Measurements from ENCODE around the gene GFOD1. TPM values are rescaled to one million over a fixed set of nuclear protein-coding genes. Genes with fewer than 3 reads are reported as not detected.
A peak's percentile ranks its signal among the peaks of the same experiment; 100 is the strongest.

GFOD1 gene
- total and polyA plus RNA-seq, 10 of the 15 experiments (the other 5 are each of a cell fraction or from before 2014, with no cell fraction given) = 6.5 to 41.4 (median 16.0) TPM

DNA sequence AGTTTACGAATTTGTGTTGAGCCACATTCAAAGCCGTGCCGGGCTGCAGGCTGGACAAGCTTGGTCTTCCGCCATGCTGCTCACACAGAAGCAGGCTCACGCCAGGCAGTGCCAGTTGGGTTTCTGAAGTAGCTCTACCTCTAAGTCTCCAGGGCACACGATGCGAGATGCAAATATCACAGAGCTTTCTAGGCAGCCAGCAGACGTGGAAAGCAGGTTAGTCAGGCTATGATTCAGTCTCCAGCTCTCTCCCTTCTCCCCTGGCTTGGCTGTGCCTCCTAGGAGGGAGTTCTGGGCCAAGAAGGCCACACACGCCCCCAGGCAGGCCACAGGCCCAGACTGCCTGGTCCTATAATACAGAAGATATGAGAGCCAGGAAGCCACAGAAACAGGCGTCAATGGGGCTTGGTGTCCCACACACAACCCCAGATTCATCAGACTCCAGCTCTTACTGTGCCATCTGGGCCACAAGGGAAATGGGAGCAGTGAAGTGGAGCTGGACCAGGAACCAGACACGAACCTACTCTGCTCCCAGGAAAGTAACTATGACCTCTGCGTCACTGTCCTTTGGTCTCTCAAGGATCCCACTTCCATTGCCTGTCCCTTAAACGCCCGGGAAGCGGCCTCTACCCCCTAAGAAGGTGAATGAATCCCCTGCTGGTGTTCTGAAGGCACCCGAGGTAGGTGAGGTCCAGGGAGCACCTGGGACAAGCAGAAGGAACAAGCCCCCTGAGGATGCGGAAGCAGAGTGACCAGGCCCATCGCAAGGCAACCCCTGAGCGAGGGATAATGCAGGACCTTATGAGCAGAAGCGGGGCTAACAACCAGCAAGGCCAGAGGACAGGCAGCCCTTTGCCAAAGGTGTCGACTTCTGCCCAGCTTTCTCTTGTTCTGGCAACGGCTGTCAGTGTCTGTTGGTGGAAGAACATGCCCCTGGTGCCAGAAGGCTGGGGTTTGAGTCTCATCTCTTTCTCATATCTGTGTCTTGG, 61.2 kb downstream of the GFOD1 start (continued):
- TF ChIP-seq, protein P1, sequence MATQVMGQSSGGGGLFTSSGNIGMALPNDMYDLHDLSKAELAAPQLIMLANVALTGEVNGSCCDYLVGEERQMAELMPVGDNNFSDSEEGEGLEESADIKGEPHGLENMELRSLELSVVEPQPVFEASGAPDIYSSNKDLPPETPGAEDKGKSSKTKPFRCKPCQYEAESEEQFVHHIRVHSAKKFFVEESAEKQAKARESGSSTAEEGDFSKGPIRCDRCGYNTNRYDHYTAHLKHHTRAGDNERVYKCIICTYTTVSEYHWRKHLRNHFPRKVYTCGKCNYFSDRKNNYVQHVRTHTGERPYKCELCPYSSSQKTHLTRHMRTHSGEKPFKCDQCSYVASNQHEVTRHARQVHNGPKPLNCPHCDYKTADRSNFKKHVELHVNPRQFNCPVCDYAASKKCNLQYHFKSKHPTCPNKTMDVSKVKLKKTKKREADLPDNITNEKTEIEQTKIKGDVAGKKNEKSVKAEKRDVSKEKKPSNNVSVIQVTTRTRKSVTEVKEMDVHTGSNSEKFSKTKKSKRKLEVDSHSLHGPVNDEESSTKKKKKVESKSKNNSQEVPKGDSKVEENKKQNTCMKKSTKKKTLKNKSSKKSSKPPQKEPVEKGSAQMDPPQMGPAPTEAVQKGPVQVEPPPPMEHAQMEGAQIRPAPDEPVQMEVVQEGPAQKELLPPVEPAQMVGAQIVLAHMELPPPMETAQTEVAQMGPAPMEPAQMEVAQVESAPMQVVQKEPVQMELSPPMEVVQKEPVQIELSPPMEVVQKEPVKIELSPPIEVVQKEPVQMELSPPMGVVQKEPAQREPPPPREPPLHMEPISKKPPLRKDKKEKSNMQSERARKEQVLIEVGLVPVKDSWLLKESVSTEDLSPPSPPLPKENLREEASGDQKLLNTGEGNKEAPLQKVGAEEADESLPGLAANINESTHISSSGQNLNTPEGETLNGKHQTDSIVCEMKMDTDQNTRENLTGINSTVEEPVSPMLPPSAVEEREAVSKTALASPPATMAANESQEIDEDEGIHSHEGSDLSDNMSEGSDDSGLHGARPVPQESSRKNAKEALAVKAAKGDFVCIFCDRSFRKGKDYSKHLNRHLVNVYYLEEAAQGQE (IDR thresholded peaks at IDR 0.05; ENCODE audit: low read depth, low read length) = no peak
- TF ChIP-seq, protein P2, sequence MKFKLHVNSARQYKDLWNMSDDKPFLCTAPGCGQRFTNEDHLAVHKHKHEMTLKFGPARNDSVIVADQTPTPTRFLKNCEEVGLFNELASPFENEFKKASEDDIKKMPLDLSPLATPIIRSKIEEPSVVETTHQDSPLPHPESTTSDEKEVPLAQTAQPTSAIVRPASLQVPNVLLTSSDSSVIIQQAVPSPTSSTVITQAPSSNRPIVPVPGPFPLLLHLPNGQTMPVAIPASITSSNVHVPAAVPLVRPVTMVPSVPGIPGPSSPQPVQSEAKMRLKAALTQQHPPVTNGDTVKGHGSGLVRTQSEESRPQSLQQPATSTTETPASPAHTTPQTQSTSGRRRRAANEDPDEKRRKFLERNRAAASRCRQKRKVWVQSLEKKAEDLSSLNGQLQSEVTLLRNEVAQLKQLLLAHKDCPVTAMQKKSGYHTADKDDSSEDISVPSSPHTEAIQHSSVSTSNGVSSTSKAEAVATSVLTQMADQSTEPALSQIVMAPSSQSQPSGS (IDR thresholded peaks at IDR 0.05; ENCODE audit: low read length) = no peak
- TF ChIP-seq, protein P3, sequence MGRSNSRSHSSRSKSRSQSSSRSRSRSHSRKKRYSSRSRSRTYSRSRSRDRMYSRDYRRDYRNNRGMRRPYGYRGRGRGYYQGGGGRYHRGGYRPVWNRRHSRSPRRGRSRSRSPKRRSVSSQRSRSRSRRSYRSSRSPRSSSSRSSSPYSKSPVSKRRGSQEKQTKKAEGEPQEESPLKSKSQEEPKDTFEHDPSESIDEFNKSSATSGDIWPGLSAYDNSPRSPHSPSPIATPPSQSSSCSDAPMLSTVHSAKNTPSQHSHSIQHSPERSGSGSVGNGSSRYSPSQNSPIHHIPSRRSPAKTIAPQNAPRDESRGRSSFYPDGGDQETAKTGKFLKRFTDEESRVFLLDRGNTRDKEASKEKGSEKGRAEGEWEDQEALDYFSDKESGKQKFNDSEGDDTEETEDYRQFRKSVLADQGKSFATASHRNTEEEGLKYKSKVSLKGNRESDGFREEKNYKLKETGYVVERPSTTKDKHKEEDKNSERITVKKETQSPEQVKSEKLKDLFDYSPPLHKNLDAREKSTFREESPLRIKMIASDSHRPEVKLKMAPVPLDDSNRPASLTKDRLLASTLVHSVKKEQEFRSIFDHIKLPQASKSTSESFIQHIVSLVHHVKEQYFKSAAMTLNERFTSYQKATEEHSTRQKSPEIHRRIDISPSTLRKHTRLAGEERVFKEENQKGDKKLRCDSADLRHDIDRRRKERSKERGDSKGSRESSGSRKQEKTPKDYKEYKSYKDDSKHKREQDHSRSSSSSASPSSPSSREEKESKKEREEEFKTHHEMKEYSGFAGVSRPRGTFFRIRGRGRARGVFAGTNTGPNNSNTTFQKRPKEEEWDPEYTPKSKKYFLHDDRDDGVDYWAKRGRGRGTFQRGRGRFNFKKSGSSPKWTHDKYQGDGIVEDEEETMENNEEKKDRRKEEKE (IDR thresholded peaks at IDR 0.05) = no peak
- peak; percentile 70; the same call in 1 of the 2 replicates for TF ChIP-seq POLR2AphosphoS5 (IDR thresholded peaks at IDR 0.05; ENCODE audit: low read length)
- TF ChIP-seq BCL11A (IDR thresholded peaks at IDR 0.05; ENCODE audit: low read depth, low read length) = peak; percentile 41; the same call in 1 of the 2 replicates
- TF ChIP-seq, protein P4, sequence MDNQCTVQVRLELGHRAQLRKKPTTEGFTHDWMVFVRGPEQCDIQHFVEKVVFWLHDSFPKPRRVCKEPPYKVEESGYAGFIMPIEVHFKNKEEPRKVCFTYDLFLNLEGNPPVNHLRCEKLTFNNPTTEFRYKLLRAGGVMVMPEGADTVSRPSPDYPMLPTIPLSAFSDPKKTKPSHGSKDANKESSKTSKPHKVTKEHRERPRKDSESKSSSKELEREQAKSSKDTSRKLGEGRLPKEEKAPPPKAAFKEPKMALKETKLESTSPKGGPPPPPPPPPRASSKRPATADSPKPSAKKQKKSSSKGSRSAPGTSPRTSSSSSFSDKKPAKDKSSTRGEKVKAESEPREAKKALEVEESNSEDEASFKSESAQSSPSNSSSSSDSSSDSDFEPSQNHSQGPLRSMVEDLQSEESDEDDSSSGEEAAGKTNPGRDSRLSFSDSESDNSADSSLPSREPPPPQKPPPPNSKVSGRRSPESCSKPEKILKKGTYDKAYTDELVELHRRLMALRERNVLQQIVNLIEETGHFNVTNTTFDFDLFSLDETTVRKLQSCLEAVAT (IDR thresholded peaks at IDR 0.05) = peak; percentile 91
- TF ChIP-seq, protein P5, sequence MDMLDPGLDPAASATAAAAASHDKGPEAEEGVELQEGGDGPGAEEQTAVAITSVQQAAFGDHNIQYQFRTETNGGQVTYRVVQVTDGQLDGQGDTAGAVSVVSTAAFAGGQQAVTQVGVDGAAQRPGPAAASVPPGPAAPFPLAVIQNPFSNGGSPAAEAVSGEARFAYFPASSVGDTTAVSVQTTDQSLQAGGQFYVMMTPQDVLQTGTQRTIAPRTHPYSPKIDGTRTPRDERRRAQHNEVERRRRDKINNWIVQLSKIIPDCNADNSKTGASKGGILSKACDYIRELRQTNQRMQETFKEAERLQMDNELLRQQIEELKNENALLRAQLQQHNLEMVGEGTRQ (IDR thresholded peaks at IDR 0.05; ENCODE audit: borderline replicate concordance, low read depth, low read length) = no peak
- no peak for TF ChIP-seq NFYA (IDR thresholded peaks at IDR 0.05; ENCODE audit: borderline replicate concordance, low read depth, low read length)
- TF ChIP-seq, protein P6, sequence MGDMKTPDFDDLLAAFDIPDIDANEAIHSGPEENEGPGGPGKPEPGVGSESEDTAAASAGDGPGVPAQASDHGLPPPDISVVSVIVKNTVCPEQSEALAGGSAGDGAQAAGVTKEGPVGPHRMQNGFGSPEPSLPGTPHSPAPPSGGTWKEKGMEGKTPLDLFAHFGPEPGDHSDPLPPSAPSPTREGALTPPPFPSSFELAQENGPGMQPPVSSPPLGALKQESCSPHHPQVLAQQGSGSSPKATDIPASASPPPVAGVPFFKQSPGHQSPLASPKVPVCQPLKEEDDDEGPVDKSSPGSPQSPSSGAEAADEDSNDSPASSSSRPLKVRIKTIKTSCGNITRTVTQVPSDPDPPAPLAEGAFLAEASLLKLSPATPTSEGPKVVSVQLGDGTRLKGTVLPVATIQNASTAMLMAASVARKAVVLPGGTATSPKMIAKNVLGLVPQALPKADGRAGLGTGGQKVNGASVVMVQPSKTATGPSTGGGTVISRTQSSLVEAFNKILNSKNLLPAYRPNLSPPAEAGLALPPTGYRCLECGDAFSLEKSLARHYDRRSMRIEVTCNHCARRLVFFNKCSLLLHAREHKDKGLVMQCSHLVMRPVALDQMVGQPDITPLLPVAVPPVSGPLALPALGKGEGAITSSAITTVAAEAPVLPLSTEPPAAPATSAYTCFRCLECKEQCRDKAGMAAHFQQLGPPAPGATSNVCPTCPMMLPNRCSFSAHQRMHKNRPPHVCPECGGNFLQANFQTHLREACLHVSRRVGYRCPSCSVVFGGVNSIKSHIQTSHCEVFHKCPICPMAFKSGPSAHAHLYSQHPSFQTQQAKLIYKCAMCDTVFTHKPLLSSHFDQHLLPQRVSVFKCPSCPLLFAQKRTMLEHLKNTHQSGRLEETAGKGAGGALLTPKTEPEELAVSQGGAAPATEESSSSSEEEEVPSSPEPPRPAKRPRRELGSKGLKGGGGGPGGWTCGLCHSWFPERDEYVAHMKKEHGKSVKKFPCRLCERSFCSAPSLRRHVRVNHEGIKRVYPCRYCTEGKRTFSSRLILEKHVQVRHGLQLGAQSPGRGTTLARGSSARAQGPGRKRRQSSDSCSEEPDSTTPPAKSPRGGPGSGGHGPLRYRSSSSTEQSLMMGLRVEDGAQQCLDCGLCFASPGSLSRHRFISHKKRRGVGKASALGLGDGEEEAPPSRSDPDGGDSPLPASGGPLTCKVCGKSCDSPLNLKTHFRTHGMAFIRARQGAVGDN (IDR thresholded peaks at IDR 0.05) = peak; percentile 77
- TF ChIP-seq HDGF (IDR thresholded peaks at IDR 0.05) = no peak
- TF ChIP-seq GATAD2B (conservative IDR thresholded peaks at IDR 0.05; ENCODE audit: low read depth) = peak; percentile 22; the same call in 1 of the 2 replicates

Measured in GM12878 (cell line).